Colonic mucosa (tissue), 4 donors: ENCODE measurements around the gene CFAP46. TPM values are rescaled to one million over a fixed set of nuclear protein-coding genes. Genes with fewer than 3 reads are reported as not detected.

ENCODE experiments used
- DNase-seq: peaks from one replicate; pipeline ENCODE4 v3.0.0-alpha.2; 2020
- H3K27ac ChIP-seq: fragments of 200-600 bp; one replicate; pipeline ENCODE4 v1.8.0; 2021
- H3K27me3 ChIP-seq: fragments of 200-600 bp; one replicate; pipeline ENCODE4 v1.8.0; 2021
- H3K36me3 ChIP-seq: fragments of 200-600 bp; one replicate; pipeline ENCODE4 v1.8.0; 2021
- H3K4me1 ChIP-seq: fragments of 200-600 bp; one replicate; pipeline ENCODE4 v1.8.0; 2021; ENCODE audit warnings: mild to moderate bottlenecking
- H3K4me3 ChIP-seq: fragments of 200-600 bp; one replicate; pipeline ENCODE4 v1.8.0; 2021
- H3K9ac ChIP-seq, 2 donors: one replicate each; pipeline ENCODE4 v1.7.0; 2013; ENCODE audit warnings: control low read depth in 2 of 2, low read depth in 2 of 2, low read length in 2 of 2
- H3K9me3 ChIP-seq: fragments of 200-600 bp; one replicate; pipeline ENCODE4 v1.8.0; 2021
- CTCF ChIP-seq: fragments of 200-600 bp; IDR thresholded peaks from one replicate; pipeline ENCODE4 v1.8.0; 2022; ENCODE audit warnings: antibody characterized with exemption, mild to moderate bottlenecking
- intact Hi-C: fragments of 100-400 bp; cut with DNase I; formaldehyde crosslinking; loops from one replicate; pipeline ENCODE4 v1.14.1; 2022
- total RNA-seq, 2 donors: library from RNA; stranded (reverse); fragmentation: NEBNext Ultra II Directional in 1 of 2; extraction: Animal tissue kit (Norgen Biotek cat#: 25700) in 1 of 2; gene quantifications; one replicate each; pipeline ENCODE4 v1.2.1, GENCODE V29; 2021
- donor health status: healthy.
- donor health status: DM: no; HTN: no; CAD: no.
- donor health status: DM: no; HTN: no; CAD: no.

The CFAP46 gene
- total RNA-seq, 2 donors from 2014 or later = 0.13 TPM; not detected in 1

GRCh38 chr10:132946311-132946710 is 3.9 kb upstream of the CFAP46 start:
- H3K9ac ChIP-seq = no peak overlapping the region
- intact Hi-C loops = no loop called here
- no peak for DNase-seq
- no peak for TF ChIP-seq CTCF
- H3K9me3 ChIP-seq = no peaks in the 10 kb centered on the region
- H3K4me3 ChIP-seq = no peak overlapping the region
- no peak overlapping the region for H3K27ac ChIP-seq
- peaks cover 20% of the 10 kb centered on the region for H3K27me3 ChIP-seq
- no peaks in the 10 kb centered on the region for H3K36me3 ChIP-seq
- no peaks in the 10 kb centered on the region for H3K4me1 ChIP-seq

GRCh38 chr10:132945894-132946255 is 3.5 kb upstream of the CFAP46 start:
- Histone ChIP-seq H3K9me3 (no peaks in the 10 kb centered on the region), H3K4me3 (no peak overlapping the region), H3K4me1 (no peaks in the 10 kb centered on the region), H3K9ac (no peak overlapping the region), H3K27ac (no peak overlapping the region), H3K36me3 (no peaks in the 10 kb centered on the region), H3K27me3 (peaks cover 24% of the 10 kb centered on the region)
- no peak for TF ChIP-seq CTCF
- no peak for DNase-seq
- intact Hi-C loops = no loop called here

- no peaks in the 10 kb centered on the region for H3K9me3 ChIP-seq
- no peaks in the 10 kb centered on the region for H3K36me3 ChIP-seq
- DNase-seq = no peak
- H3K9ac ChIP-seq = no peak overlapping the region
- H3K4me3 ChIP-seq = no peak overlapping the region
- H3K4me1 ChIP-seq = no peaks in the 10 kb centered on the region
- intact Hi-C loops = no loop called here
- H3K27ac ChIP-seq = no peak overlapping the region
- peaks cover 24% of the 10 kb centered on the region for H3K27me3 ChIP-seq
- no peak for TF ChIP-seq CTCF
Measured at GRCh38 chr10:132945125-132945893, 2.9 kb upstream of the CFAP46 start.

- TF ChIP-seq CTCF = no peak
- Histone ChIP-seq H3K4me3 (no peak overlapping the region), H3K27me3 (peaks cover 24% of the 10 kb centered on the region), H3K36me3 (no peaks in the 10 kb centered on the region), H3K9ac (no peak overlapping the region), H3K4me1 (no peaks in the 10 kb centered on the region), H3K27ac (no peak overlapping the region), H3K9me3 (no peaks in the 10 kb centered on the region)
- DNase-seq = no peak
- intact Hi-C loops = no loop called here
Measured at GRCh38 chr10:132944510-132944909, 2.1 kb upstream of the CFAP46 start.

- DNase-seq = no peak
- peaks cover 24% of the 10 kb centered on the region for H3K27me3 ChIP-seq
Measured at GRCh38 chr10:132943791-132944404, 1.5 kb upstream of the CFAP46 start.

More at GRCh38 chr10:132943791-132944404, 1.5 kb upstream of the CFAP46 start:
- Histone ChIP-seq H3K9me3 (no peaks in the 10 kb centered on the region), H3K9ac (no peak overlapping the region), H3K27ac (no peak overlapping the region), H3K4me3 (no peak overlapping the region), H3K4me1 (no peaks in the 10 kb centered on the region), H3K36me3 (no peaks in the 10 kb centered on the region)
- no peak for TF ChIP-seq CTCF
- intact Hi-C loops = no loop called here
